GM21529 (cell line): Measurements from ENCODE around the gene AP3S1.

Source experiments
- ATAC-seq: cut with Tn5 transposase; IDR thresholded peaks from one replicate; pipeline ENCODE4 v1.9.1; 2021; ENCODE audit not compliant: unreplicated experiment

The AP3S1 gene

GRCh38 chr5:115936031-115936430 is 94.3 kb downstream of the AP3S1 start:
- ATAC-seq: no peak

- no peak for ATAC-seq
These were observed 97.3 kb downstream of the AP3S1 start for GRCh38 chr5:115939059-115939458.

GRCh38 chr5:115940080-115940810 is 98.5 kb downstream of the AP3S1 start:
- ATAC-seq: no peak

GRCh38 chr5:115941051-115941675 is 99.4 kb downstream of the AP3S1 start:
- ATAC-seq: no peak

GRCh38 chr5:115944501-115944900 is 102.8 kb downstream of the AP3S1 start:
- ATAC-seq: no peak

- no peak for ATAC-seq
These were observed 104.9 kb downstream of the AP3S1 start for GRCh38 chr5:115946655-115947054.

GRCh38 chr5:115947260-115947659 is 105.5 kb downstream of the AP3S1 start:
- no peak for ATAC-seq

GRCh38 chr5:115948091-115948534 is 106.4 kb downstream of the AP3S1 start:
- ATAC-seq: no peak

GRCh38 chr5:115949096-115949495 is 107.4 kb downstream of the AP3S1 start:
- no peak for ATAC-seq

GRCh38 chr5:115952588-115952987 is 110.9 kb downstream of the AP3S1 start:
- ATAC-seq: no peak

- no peak for ATAC-seq
These were observed 112.4 kb downstream of the AP3S1 start for GRCh38 chr5:115954144-115954543.

- no peak for ATAC-seq
These were observed 115.2 kb downstream of the AP3S1 start for GRCh38 chr5:115956957-115957356.

- ATAC-seq: no peak
These were observed 119.9 kb downstream of the AP3S1 start for GRCh38 chr5:115961381-115962238.

- no peak for ATAC-seq
These were observed 120.5 kb downstream of the AP3S1 start, which contains the start of gene LVRN for GRCh38 chr5:115962239-115962564. LVRN (plus strand) TSS chr5:115962475; CDS start chr5:115962618, 143 bp downstream.

- ATAC-seq: no peak
These were observed 121.0 kb downstream of the AP3S1 start for GRCh38 chr5:115962565-115963402.

- ATAC-seq: no peak
These were observed 121.8 kb downstream of the AP3S1 start for GRCh38 chr5:115963566-115963965.
